Loucy (cell line): ENCODE data around the gene DPCD.

Source experiments
- EZH2phosphoT487 ChIP-seq: fragments of 200-600 bp; IDR thresholded peaks from 2 replicates; pipeline ENCODE4 v1.6.1; 2018; ENCODE audit warnings: antibody characterized with exemption, mild to moderate bottlenecking, moderate library complexity, borderline replicate concordance
- TF ChIP-seq, protein P1 (sequence below): fragments of 200-600 bp; sonication (generic); conservative IDR thresholded peaks from 2 replicates; pipeline ENCODE4 v1.5.1; 2014; ENCODE audit warnings: mild to moderate bottlenecking, antibody characterized with exemption, low read length

DNA sequence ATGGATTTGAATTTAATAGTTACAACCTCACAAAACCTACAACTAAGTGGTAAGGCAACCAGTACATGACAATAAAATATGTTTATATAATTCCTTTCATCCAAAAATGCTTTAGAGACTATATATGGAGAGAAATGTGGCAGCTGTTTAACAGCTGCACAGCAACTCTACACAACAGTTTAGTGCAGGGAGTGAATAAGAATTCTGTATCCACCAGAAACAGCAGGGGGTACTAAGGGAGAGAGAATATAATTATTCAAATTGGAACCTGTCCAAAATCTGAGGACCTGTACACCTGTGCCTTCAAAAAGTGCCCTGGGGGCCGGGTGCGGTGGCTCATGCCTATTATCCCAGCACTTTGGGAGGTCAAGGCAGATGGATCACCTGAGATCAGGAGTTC lies 49.7 kb upstream of the DPCD start:
- TF ChIP-seq EZH2phosphoT487 = no peak
- TF ChIP-seq, protein P1, sequence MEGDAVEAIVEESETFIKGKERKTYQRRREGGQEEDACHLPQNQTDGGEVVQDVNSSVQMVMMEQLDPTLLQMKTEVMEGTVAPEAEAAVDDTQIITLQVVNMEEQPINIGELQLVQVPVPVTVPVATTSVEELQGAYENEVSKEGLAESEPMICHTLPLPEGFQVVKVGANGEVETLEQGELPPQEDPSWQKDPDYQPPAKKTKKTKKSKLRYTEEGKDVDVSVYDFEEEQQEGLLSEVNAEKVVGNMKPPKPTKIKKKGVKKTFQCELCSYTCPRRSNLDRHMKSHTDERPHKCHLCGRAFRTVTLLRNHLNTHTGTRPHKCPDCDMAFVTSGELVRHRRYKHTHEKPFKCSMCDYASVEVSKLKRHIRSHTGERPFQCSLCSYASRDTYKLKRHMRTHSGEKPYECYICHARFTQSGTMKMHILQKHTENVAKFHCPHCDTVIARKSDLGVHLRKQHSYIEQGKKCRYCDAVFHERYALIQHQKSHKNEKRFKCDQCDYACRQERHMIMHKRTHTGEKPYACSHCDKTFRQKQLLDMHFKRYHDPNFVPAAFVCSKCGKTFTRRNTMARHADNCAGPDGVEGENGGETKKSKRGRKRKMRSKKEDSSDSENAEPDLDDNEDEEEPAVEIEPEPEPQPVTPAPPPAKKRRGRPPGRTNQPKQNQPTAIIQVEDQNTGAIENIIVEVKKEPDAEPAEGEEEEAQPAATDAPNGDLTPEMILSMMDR = no peak
